ENCODE measurements around the gene TTC24. TPM values are rescaled to one million over a fixed set of nuclear protein-coding genes. Genes with fewer than 3 reads are reported as not detected.
"Not testable (repeated sequence)": the region's sequence is repeated elsewhere in the genome, so short reads cannot be mapped to it uniquely, and the experiment has no call there.

TTC24 gene
- total RNA-seq, 1 experiment from 2014 or later, result not detected

DNA sequence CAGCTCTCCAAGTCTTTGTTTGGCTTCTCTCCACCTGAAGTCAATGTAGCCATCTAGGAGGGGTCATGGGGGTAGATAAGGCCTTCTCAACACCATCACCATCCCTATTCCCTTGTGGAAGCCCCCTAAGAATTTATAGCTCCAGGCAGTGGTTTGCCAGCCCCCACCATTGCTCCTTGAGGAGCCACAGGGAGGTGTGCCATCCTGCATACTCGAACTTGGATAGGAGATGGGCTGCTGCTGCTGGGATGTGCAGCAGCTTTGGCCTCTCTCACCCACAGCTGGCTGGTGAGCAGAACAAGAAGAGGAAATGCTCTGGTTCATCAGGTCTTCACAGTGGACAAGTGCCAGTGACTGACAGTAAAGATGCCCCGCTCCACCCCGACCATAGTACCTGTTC lies 16.9 kb downstream of the TTC24 start:
- no peak for DNase-seq (ENCODE audit: low read depth)
- in situ Hi-C loops (cut with HindIII; ENCODE audit: low pct_unique_long_range_greater_than_20kb, low sequenced_read_pairs), result no loop called here

DNA sequence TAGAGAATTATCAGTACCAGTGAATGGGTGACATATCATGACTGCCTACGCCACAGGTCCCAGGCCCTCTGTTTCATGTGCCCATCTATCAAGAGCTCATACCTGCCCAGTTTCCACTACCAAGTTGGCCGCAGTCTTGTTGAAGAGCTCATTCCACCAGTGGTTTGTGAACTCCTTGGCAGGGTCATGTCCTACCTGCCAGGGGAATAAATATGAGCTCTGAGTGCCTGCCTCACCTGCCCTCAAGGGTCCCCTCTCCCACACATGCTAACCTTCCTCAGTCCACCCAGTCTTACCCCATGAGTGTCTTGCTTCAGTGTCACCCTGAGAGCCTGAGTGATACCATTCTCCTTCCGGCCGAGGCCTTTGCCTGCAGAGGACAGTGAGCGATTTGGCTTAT lies 18.6 kb downstream of the TTC24 start:
- in situ Hi-C loops (cut with HindIII; ENCODE audit: low pct_unique_long_range_greater_than_20kb, low sequenced_read_pairs), result no loop called here
- DNase-seq (ENCODE audit: low read depth), result no peak

DNA sequence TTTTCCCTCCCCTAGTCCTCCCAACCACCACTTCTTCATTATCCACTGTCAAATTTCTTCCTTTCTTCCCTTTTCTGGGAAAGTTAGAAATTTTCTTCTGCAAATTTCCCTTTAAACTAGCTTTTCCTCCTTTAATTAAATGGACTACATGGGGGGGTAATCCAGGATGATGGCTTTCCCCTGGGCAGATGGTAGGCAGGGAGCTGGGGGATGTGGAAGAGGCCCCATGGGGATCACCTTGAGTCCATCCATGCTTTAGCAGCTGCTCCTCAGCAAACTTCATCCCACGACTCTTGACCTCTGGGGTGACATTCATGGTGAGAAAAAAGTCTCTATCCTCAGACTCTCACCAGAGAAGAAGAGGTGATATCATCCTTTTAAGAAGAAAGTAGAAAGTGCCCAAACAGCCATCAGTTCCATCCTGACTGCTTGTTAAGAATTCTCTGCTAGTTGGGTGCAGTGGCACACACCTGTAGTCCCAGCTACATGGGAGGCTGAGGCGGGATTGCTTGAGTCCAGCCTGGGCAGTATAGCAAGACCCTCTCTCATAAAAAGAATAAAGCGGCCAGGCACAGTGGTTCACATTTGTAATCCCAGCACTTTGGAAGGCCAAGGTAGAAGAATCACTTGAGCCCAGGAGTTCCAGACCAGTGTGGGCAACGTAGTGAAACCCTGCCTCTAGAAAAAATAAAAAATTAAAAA lies 19.4 kb downstream of the TTC24 start:
- DNase-seq (ENCODE audit: low read depth), result no peak
- in situ Hi-C loops (cut with HindIII; ENCODE audit: low pct_unique_long_range_greater_than_20kb, low sequenced_read_pairs), result no loop called here

GRCh38 chr1:156599811-156600210 lies 20.3 kb downstream of the TTC24 start:
- DNase-seq (ENCODE audit: low read depth), result peak; percentile 36
- in situ Hi-C loops (cut with HindIII; ENCODE audit: low pct_unique_long_range_greater_than_20kb, low sequenced_read_pairs), result no loop called here

DNA sequence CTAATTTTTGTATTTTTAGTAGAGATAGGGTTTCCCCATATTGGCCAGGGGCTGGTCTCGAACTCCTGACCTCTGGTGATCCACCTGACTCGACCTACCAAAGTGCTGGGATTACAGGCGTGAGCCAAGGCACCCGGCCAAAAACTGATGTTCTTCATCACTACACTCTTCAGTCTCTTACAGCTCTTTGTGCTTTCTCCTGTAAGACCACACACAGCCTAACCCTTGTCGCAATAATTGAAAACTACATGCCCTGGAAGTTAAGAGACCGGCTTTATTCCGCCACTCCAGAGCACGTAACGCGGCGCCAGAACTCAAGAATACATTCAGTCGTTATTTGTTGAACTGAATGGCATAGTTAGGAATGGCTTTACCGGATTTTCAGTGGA lies 21.2 kb downstream of the TTC24 start:
- in situ Hi-C loops (cut with HindIII; ENCODE audit: low pct_unique_long_range_greater_than_20kb, low sequenced_read_pairs), result no loop called here
- no peak for DNase-seq (ENCODE audit: low read depth)

- peak; percentile 81 for DNase-seq (ENCODE audit: low read depth)
- in situ Hi-C loops (cut with HindIII; ENCODE audit: low pct_unique_long_range_greater_than_20kb, low sequenced_read_pairs), result no loop called here
Measured at GRCh38 chr1:156601122-156601830, 21.8 kb downstream of the TTC24 start, which contains the start of gene GPATCH4. GPATCH4 (minus strand) TSS chr1:156601479.

GRCh38 chr1:156601892-156602291 lies 22.4 kb downstream of the TTC24 start:
- no peak for DNase-seq (ENCODE audit: low read depth)
- in situ Hi-C loops (cut with HindIII; ENCODE audit: low pct_unique_long_range_greater_than_20kb, low sequenced_read_pairs), result no loop called here

DNA sequence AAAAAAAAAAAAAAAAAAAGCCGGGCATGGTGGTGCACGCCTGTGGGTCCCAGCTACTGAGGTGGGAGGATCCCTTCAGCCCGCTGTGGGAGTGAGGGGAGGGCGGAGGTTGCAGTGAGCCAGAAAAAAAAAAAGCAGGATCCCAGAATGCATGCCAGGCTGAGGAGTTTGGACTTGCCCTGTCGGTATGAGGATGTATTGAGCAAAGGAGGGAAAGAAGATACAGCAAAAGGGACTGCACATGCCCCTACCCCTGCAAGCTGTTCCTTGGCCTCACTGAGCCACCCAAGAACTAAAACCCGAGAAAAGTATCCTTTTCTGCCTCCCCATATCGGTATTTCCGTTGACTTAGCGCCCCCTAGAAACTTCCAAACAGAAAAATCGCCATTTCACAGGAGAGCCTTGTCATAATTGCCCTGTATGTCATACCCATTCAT lies 23.1 kb downstream of the TTC24 start:
- DNase-seq (ENCODE audit: low read depth), result no peak
- in situ Hi-C loops (cut with HindIII; ENCODE audit: low pct_unique_long_range_greater_than_20kb, low sequenced_read_pairs), result no loop called here

DNA sequence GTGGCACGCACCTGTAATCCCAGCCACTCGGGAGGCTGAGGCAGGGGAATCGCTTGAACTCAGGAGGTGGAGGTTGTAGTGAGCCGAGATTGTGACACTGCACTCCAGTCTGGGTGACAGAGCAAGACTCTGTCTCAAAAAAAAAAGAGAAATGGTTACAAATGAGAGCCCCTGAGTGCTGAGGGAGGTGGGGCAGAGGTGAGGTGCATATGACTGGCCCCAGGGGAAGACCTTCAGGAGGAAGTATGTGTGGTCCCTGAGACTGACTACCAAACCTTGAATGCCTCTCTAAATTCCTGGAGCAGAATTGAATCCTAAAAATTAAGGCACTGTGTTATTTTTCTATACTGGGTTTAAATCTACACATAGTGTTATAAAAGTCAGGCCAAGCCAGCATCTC lies 27.8 kb downstream of the TTC24 start:
- in situ Hi-C loops (cut with HindIII; ENCODE audit: low pct_unique_long_range_greater_than_20kb, low sequenced_read_pairs), result not testable (repeated sequence)

DNA sequence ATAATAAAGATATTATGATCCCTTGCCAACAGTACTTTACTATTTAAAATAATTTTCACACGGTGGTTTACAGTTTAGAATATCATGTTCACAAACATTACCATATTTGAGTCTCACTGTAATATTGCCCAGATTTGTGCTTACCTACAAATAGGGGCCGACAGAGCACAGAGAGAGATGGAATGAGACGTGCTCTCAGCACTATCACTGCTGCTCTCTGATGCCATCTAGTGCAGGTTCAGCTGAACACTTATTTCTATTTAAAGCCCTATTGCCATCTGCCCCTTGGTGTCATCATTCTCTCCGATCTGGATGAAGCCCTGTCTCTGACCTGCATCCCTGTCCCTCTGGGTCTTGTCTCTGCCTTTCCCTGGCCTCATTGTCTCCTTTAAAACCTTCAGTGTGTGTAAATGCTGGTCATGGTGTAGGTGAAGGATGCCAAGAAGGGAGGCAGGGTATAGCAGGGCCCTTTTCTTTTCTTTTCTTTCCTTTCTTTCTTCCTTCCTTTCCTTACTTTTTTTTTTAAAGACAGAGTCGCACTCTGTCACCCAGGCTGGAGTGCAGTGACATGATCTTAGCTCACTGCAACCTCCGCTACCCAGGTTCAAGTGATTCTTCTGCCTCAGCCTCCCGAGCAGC lies 28.6 kb downstream of the TTC24 start:
- peak; percentile 48 for DNase-seq (ENCODE audit: low read depth)
- in situ Hi-C loops (cut with HindIII; ENCODE audit: low pct_unique_long_range_greater_than_20kb, low sequenced_read_pairs), result no loop called here

More for the DNA sequence above, 27.8 kb downstream of the TTC24 start:
- DNase-seq (ENCODE audit: low read depth), result not testable (repeated sequence)

DNA sequence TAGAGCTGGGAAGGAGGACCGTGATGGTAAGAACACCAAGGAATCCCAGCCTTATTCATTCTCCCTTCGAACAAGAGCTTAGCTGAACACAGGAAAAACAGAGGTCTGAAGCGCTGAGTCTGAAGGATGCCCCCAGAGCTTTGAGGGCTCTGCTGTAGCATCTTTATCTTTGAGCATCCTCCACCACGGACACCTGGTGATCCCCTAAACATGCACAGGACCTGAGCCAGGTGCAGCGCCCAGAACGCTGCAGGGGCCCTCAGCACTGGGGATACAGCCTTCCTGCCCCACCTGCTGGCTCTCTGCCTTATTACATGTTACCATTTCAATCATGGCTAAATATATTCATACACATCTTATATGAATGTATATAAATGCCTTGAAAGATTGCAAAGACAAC lies 29.5 kb downstream of the TTC24 start:
- DNase-seq (ENCODE audit: low read depth), result no peak
- in situ Hi-C loops (cut with HindIII; ENCODE audit: low pct_unique_long_range_greater_than_20kb, low sequenced_read_pairs), result no loop called here

DNA sequence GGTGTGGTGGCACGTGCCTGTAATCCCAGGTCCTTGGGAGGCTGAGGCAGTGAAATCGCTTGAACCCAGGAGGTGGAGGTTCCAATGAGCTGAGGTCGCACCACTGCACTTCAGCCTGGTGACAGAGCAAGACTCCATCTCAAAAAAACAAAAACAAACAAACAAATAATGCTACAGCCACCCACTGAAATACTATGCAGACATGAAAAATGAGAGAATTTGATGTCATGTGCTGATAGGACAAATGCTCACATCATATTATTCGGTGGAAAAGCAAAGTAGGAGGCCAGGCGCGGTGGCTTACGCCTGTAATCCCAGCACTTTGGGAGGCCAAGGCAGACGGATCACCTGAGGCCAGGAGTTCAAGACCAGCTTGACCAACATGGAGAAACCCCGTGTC lies 30.5 kb downstream of the TTC24 start:
- in situ Hi-C loops (cut with HindIII; ENCODE audit: low pct_unique_long_range_greater_than_20kb, low sequenced_read_pairs), result not testable (repeated sequence)

GRCh38 chr1:156612666-156613065 lies 33.1 kb downstream of the TTC24 start:
- no peak for DNase-seq (ENCODE audit: low read depth)
- in situ Hi-C loops (cut with HindIII; ENCODE audit: low pct_unique_long_range_greater_than_20kb, low sequenced_read_pairs), result no loop called here

More for the DNA sequence above, 30.5 kb downstream of the TTC24 start:
- DNase-seq (ENCODE audit: low read depth), result not testable (repeated sequence)

- no peak for DNase-seq (ENCODE audit: low read depth)
- in situ Hi-C loops (cut with HindIII; ENCODE audit: low pct_unique_long_range_greater_than_20kb, low sequenced_read_pairs), result no loop called here
Measured at GRCh38 chr1:156615946-156616345, 36.4 kb downstream of the TTC24 start.

DNA sequence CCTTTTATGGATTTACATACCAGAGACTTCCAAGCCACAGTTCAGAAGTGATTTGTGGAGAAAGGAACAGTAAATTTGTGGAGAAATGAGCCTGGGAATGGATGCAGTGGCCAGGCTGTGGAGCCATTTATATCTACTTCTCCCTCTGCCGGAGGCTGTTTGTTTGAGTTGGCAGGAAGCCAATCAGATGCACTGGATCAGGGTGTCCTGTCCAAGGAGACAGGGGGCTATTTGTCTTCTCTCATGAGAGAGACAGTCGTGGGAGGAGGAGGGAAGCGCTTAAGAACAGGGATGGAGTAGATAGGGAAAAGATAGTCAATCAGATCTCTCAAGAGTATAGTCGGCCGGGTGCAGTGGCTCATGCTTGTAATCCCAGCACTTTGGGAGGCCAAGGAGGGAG lies 36.9 kb downstream of the TTC24 start:
- peak; percentile 54 for DNase-seq (ENCODE audit: low read depth)
- in situ Hi-C loops (cut with HindIII; ENCODE audit: low pct_unique_long_range_greater_than_20kb, low sequenced_read_pairs), result no loop called here

- in situ Hi-C loops (cut with HindIII; ENCODE audit: low pct_unique_long_range_greater_than_20kb, low sequenced_read_pairs), result no loop called here
- DNase-seq (ENCODE audit: low read depth), result no peak
Measured at GRCh38 chr1:156618853-156619581, 39.5 kb downstream of the TTC24 start, which contains the start of gene HAPLN2. HAPLN2 (plus strand) TSS chr1:156619415; CDS start chr1:156623491, 4,076 bp downstream.

- no peak for DNase-seq (ENCODE audit: low read depth)
- in situ Hi-C loops (cut with HindIII; ENCODE audit: low pct_unique_long_range_greater_than_20kb, low sequenced_read_pairs), result no loop called here
Measured at GRCh38 chr1:156619582-156619955, 40.0 kb downstream of the TTC24 start.

DNA sequence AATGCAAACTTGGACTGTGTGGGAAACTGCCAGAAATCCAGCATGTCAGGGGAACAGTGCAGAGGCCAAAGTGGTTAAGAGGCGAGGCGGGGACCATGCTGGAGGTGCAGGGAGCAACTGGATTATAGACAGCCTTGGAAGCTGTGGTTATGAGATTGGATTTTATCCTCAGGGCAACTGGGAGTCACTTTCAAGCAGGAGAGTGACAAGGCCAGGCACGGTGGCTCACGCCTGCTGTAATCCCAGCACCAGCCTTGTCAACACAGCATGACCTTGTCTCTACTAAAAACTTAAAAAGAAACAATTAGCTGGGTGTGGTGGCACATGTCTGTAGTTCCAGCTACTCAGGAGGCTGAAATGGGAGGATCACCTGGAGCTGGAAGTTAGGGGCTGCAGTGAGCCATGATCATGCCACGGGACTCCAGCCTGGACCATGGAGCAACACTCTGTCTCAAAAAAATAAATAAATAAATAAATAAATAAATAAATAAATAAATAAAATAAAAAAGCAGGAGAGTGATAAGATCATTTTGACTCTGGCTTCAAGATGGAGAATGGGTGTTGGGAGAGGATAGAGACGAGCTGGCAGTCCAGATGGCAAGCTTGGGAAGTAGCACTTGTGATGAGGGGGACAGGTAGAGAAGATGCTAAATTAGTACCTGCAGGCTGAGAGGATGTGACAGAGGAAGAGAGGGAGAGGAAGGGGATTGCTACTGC lies 43.2 kb downstream of the TTC24 start:
- in situ Hi-C loops (cut with HindIII; ENCODE audit: low pct_unique_long_range_greater_than_20kb, low sequenced_read_pairs), result no loop called here
- no peak for DNase-seq (ENCODE audit: low read depth)
